ENCODE data around the gene PSMC3. TPM values are rescaled to one million over a fixed set of nuclear protein-coding genes. Genes with fewer than 3 reads are reported as not detected.

PSMC3 gene
- total RNA-seq, 1 experiment from 2014 or later: 701 TPM

GRCh38 chr11:47406896-47407745 lies 19.1 kb downstream of the PSMC3 start:
- Histone ChIP-seq H3K27me3 (replicated peaks; ENCODE audit: insufficient read depth, low read depth, low read length, poor library complexity) (no peaks in the 10 kb centered on the region), H3K4me3 (ENCODE audit: low read depth, low read length, poor library complexity, severe bottlenecking) (peak overlapping the region; percentile 70), H3K4me1 (ENCODE audit: insufficient read depth, low read length, poor library complexity, severe bottlenecking) (peaks cover 21% of the 10 kb centered on the region), H3K36me3 (ENCODE audit: insufficient read depth, low read length, poor library complexity, severe bottlenecking) (peaks cover 13% of the 10 kb centered on the region), H3K27ac (ENCODE audit: low read depth, low read length, poor library complexity, severe bottlenecking) (peak overlapping the region; percentile 82), H3K9me3 (ENCODE audit: low read depth, low read length, poor library complexity, severe bottlenecking) (no peaks in the 10 kb centered on the region)
- no peak for TF ChIP-seq EZH2 (IDR thresholded peaks at IDR 0.05; ENCODE audit: borderline replicate concordance, low read depth, low read length, poor library complexity, severe bottlenecking)
- no peak for TF ChIP-seq CTCF (conservative IDR thresholded peaks at IDR 0.05; ENCODE audit: low read depth, low read length)
- DNase-seq (ENCODE audit: low spot score): no peak
- no TSS peak for BruUV-seq (replicated peaks)
- intact Hi-C loops (cut with micrococcal nuclease; ENCODE audit: unreplicated experiment): loop anchor here (10.0 kb wide), 1 partner anchor 448 kb away; no protein-coding TSS in a partner anchor
- CTCF ChIA-PET: interaction anchor here (0.5 kb wide), 1 partner anchor 100 kb away, joined by 4 read pairs; no protein-coding TSS in a partner anchor
- POLR2A ChIA-PET (ENCODE audit: low non-redundant PET): interaction anchor here (0.5 to 0.9 kb wide), 2 partner anchors 14 to 155 kb away, joined by 3 to 7 read pairs; no protein-coding TSS in a partner anchor

- Histone ChIP-seq H3K4me1 (ENCODE audit: insufficient read depth, low read length, poor library complexity, severe bottlenecking) (peaks cover 25% of the 10 kb centered on the region), H3K27ac (ENCODE audit: low read depth, low read length, poor library complexity, severe bottlenecking) (no peak overlapping the region), H3K9me3 (ENCODE audit: low read depth, low read length, poor library complexity, severe bottlenecking) (no peaks in the 10 kb centered on the region), H3K4me3 (ENCODE audit: low read depth, low read length, poor library complexity, severe bottlenecking) (no peak overlapping the region), H3K36me3 (ENCODE audit: insufficient read depth, low read length, poor library complexity, severe bottlenecking) (no peaks in the 10 kb centered on the region), H3K27me3 (replicated peaks; ENCODE audit: insufficient read depth, low read depth, low read length, poor library complexity) (no peaks in the 10 kb centered on the region)
- no peak for TF ChIP-seq EZH2 (IDR thresholded peaks at IDR 0.05; ENCODE audit: borderline replicate concordance, low read depth, low read length, poor library complexity, severe bottlenecking)
- TF ChIP-seq CTCF (conservative IDR thresholded peaks at IDR 0.05; ENCODE audit: low read depth, low read length): no peak
- BruUV-seq (replicated peaks): no TSS peak
- ChIA-PET CTCF (no interaction called here), POLR2A (ENCODE audit: low non-redundant PET) (no interaction called here)
- intact Hi-C loops (cut with micrococcal nuclease; ENCODE audit: unreplicated experiment): loop anchor here (10.0 kb wide), 1 partner anchor 451 kb away; no protein-coding TSS in a partner anchor
- DNase-seq (ENCODE audit: low spot score): no peak
Observed at GRCh38 chr11:47403571-47403970, 22.7 kb downstream of the PSMC3 start.

- ChIA-PET POLR2A (ENCODE audit: low non-redundant PET) (no interaction called here), CTCF (no interaction called here)
- no peak for DNase-seq (ENCODE audit: low spot score)
- TF ChIP-seq CTCF (conservative IDR thresholded peaks at IDR 0.05; ENCODE audit: low read depth, low read length) (no peak), EZH2 (IDR thresholded peaks at IDR 0.05; ENCODE audit: borderline replicate concordance, low read depth, low read length, poor library complexity, severe bottlenecking) (no peak)
- no peak overlapping the region for H3K27ac ChIP-seq (ENCODE audit: low read depth, low read length, poor library complexity, severe bottlenecking)
- no peak overlapping the region for H3K4me3 ChIP-seq (ENCODE audit: low read depth, low read length, poor library complexity, severe bottlenecking)
- no peaks in the 10 kb centered on the region for H3K27me3 ChIP-seq (replicated peaks; ENCODE audit: insufficient read depth, low read depth, low read length, poor library complexity)
- no peaks in the 10 kb centered on the region for H3K9me3 ChIP-seq (ENCODE audit: low read depth, low read length, poor library complexity, severe bottlenecking)
- H3K36me3 ChIP-seq (ENCODE audit: insufficient read depth, low read length, poor library complexity, severe bottlenecking): no peaks in the 10 kb centered on the region
- intact Hi-C loops (cut with micrococcal nuclease; ENCODE audit: unreplicated experiment): loop anchor here (10.0 kb wide), 1 partner anchor 452 kb away; no protein-coding TSS in a partner anchor
- no TSS peak for BruUV-seq (replicated peaks)
- peaks cover 25% of the 10 kb centered on the region for H3K4me1 ChIP-seq (ENCODE audit: insufficient read depth, low read length, poor library complexity, severe bottlenecking)
Observed at GRCh38 chr11:47403135-47403534, 23.1 kb downstream of the PSMC3 start.

Data from A673 (cell line).